ENCODE measurements around the gene SOX13. TPM values are rescaled to one million over a fixed set of nuclear protein-coding genes. Genes with fewer than 3 reads are reported as not detected.

Gene SOX13
- total and polyA plus RNA-seq, 9 of the 15 experiments (the other 6 are each of a cell fraction or from before 2014, with no cell fraction given): 0.03 to 0.35 (median 0.06) TPM; not detected in 5

DNA sequence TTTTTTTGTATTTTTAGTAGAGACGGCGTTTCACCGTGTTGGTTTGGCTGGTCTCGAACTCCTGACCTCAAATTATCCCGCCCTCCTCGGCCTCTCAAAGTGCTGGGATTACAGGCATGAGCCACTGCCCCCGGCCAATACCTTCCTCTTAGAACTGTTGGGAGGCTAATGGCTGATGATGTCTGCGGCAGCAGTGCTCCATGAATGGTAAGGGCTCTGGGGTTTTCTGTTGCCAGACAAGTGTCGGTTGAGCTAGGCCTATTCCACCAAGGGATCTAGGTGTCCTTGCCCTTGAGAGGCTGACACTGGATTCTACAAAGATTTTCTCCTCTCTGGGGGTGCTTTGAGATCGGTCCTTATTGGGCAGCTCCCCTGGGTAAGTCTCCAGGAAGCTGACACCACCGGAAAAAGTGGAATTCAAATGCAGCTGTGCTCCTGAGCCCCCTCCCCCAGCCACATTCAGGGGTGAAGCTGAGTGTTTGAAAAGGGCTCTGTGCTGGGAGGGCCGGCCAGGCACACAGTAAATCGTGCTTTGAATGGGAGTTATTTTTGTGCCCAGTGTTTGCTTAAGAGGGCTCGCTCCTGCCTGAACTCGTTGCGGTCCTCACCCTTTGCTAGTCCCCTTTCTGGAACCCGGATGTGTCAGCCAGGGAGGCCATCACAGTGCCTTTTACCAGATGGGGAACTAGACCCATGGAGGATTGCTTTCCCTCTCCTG is 5.2 kb downstream of the SOX13 start:
- Histone ChIP-seq H3K27me3 (ENCODE audit: control insufficient read depth in 2 of 2, insufficient read depth in 2 of 2, low read length in 2 of 2) (peaks cover 18 to 71% of the 10 kb centered on the region in 2 experiments; a peak in 4 of 5 replicates), H3K9me1 (ENCODE audit: control insufficient read depth, insufficient read depth, low read length) (no peaks in the 10 kb centered on the region), H3K36me3 (ENCODE audit: control insufficient read depth, insufficient read depth, low read length) (no peaks in the 10 kb centered on the region), H3K9me3 (replicated peaks; ENCODE audit: control insufficient read depth, insufficient read depth, low read depth, low read length) (no peaks in the 10 kb centered on the region), H3K4me3 (no peak overlapping the region), H3K27ac (ENCODE audit: extremely low read depth, low read depth, low read length) (no peak overlapping the region), H3K4me2 (ENCODE audit: insufficient read depth, low read length) (no peak overlapping the region), H4K20me1 (replicated peaks; ENCODE audit: control insufficient read depth, insufficient read depth, low read length) (peaks cover 6% of the 10 kb centered on the region; the same call in 1 of the 2 replicates), H3K4me1 (replicated peaks in 1 of 2; ENCODE audit: control insufficient read depth in 2 of 2, insufficient read depth in 2 of 2, low read length in 2 of 2) (peaks cover 0 to 24% of the 10 kb centered on the region in 2 experiments; a peak in 2 of 5 replicates), H3K9ac (ENCODE audit: insufficient read depth in 1 of 2, low read depth in 2 of 2, low read length in 2 of 2) (no peak overlapping the region), H2AFZ (ENCODE audit: low read depth, low read length) (no peak overlapping the region), H3K79me2 (ENCODE audit: control insufficient read depth, insufficient read depth, low read length) (no peaks in the 10 kb centered on the region)
- no peak for FAIRE-seq
- ChIA-PET CTCF (ENCODE audit: low intra/inter-chr PET ratio) (no interaction called here), POLR2A (no interaction called here)
- 5% methylated on average over 17 of the region's 17 CpGs for WGBS (ENCODE audit: insufficient coverage, low coverage, missing lambda C conversion rate)
- no TSS peak for BruUV-seq (replicated peaks)
- ATAC-seq: no peak; the same call in 2 of the 3 replicates
- DNase-seq (ENCODE audit: extremely low read depth in 1 of 4, low spot score in 3 of 4): no peak
- intact Hi-C loops (cut with micrococcal nuclease): no loop called here
- in situ Hi-C loops (cut with MboI): no loop called here
- no peak for TF ChIP-seq XRCC3 (IDR thresholded peaks at IDR 0.05)
- TF ChIP-seq ZNF57 (CRISPR knock-in tag; IDR thresholded peaks at IDR 0.05): no peak

DNA sequence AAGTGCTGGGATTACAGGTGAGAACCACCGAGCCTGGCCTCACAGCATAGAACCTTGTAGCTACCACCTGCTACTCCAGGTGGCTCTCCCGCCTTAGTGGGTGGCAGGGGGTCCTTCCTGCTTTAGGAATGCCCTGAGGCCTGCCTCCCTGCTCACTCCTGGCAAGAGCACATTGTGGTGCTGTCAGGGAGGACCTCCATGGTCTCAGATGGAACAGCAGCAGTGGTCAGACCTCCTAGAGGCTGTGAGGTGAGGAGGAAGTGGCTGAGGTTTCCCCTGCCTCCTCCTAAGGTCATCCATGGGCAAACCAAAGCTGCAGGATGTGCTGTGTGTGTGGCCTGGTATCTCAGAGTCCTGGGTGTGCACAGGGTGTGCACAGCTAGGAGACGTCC is 6.7 kb downstream of the SOX13 start:
- BruUV-seq (replicated peaks): no TSS peak
- Histone ChIP-seq H3K4me2 (ENCODE audit: insufficient read depth, low read length) (no peak overlapping the region), H3K27me3 (ENCODE audit: control insufficient read depth in 2 of 2, insufficient read depth in 2 of 2, low read length in 2 of 2) (peaks cover 15 to 71% of the 10 kb centered on the region in 2 experiments; a peak in 4 of 5 replicates), H3K9me1 (ENCODE audit: control insufficient read depth, insufficient read depth, low read length) (no peaks in the 10 kb centered on the region), H2AFZ (ENCODE audit: low read depth, low read length) (no peak overlapping the region), H4K20me1 (replicated peaks; ENCODE audit: control insufficient read depth, insufficient read depth, low read length) (peaks cover 6% of the 10 kb centered on the region; the same call in 1 of the 2 replicates), H3K9ac (ENCODE audit: insufficient read depth in 1 of 2, low read depth in 2 of 2, low read length in 2 of 2) (no peak overlapping the region), H3K9me3 (replicated peaks; ENCODE audit: control insufficient read depth, insufficient read depth, low read depth, low read length) (no peaks in the 10 kb centered on the region), H3K27ac (ENCODE audit: extremely low read depth, low read depth, low read length) (no peak overlapping the region), H3K79me2 (ENCODE audit: control insufficient read depth, insufficient read depth, low read length) (no peaks in the 10 kb centered on the region), H3K4me3 (no peak overlapping the region), H3K4me1 (replicated peaks in 1 of 2; ENCODE audit: control insufficient read depth in 2 of 2, insufficient read depth in 2 of 2, low read length in 2 of 2) (peaks cover 0 to 11% of the 10 kb centered on the region in 2 experiments; a peak in 1 of 5 replicates), H3K36me3 (ENCODE audit: control insufficient read depth, insufficient read depth, low read length) (no peaks in the 10 kb centered on the region)
- intact Hi-C loops (cut with micrococcal nuclease) (no loop called here), in situ Hi-C loops (cut with MboI) (no loop called here)
- 0% methylated on average over 3 of the region's 3 CpGs for WGBS (ENCODE audit: insufficient coverage, low coverage, missing lambda C conversion rate)
- ATAC-seq (no peak), DNase-seq (ENCODE audit: extremely low read depth in 1 of 4, low spot score in 3 of 4) (no peak), FAIRE-seq (no peak)
- ChIA-PET CTCF (ENCODE audit: low intra/inter-chr PET ratio) (no interaction called here), POLR2A (interaction anchor here (0.5 to 1.5 kb wide), 4 partner anchors 12 to 842 kb away, joined by 3 to 4 read pairs (median 4); no protein-coding TSS in a partner anchor)
- TF ChIP-seq ZNF592 (IDR thresholded peaks at IDR 0.05) (no peak), RFX1 (IDR thresholded peaks at IDR 0.05) (no peak), FIP1L1 (IDR thresholded peaks at IDR 0.05; ENCODE audit: low read depth, low read length, poor library complexity, severe bottlenecking) (no peak), ID3 (CRISPR knock-in tag; IDR thresholded peaks at IDR 0.05) (no peak), ID3 (tag; IDR thresholded peaks at IDR 0.05) (no peak), NFYB (IDR thresholded peaks at IDR 0.05; ENCODE audit: extremely low read depth, insufficient read length) (no peak), ZNF785 (CRISPR knock-in tag; IDR thresholded peaks at IDR 0.05) (no peak), MECOM (CRISPR knock-in tag; IDR thresholded peaks at IDR 0.05) (no peak), SAFB2 (IDR thresholded peaks at IDR 0.05; ENCODE audit: borderline replicate concordance, low read depth, low read length, severe bottlenecking) (no peak)
